CD4-positive, alpha-beta T cell treated with Interleukin-15 for 1 hour (primary cell): ENCODE results near the gene RAP1GAP2.

ENCODE experiments used
- DNase-seq: peaks from one replicate; pipeline ENCODE4 v3.0.0-alpha.2; 2020

Gene RAP1GAP2

GRCh38 chr17:3004150-3004801 lies 208.0 kb downstream of the RAP1GAP2 start:
- DNase-seq: peak; percentile 87

GRCh38 chr17:3004925-3005324 lies 208.7 kb downstream of the RAP1GAP2 start:
- DNase-seq: no peak

GRCh38 chr17:3005696-3006095 lies 209.5 kb downstream of the RAP1GAP2 start:
- DNase-seq: no peak

- no peak for DNase-seq
These were observed 210.6 kb downstream of the RAP1GAP2 start for GRCh38 chr17:3006801-3007200.

GRCh38 chr17:3007651-3008121 lies 211.4 kb downstream of the RAP1GAP2 start:
- DNase-seq: no peak

- no peak for DNase-seq
These were observed 212.4 kb downstream of the RAP1GAP2 start for GRCh38 chr17:3008336-3009288.

GRCh38 chr17:3009411-3009920 lies 213.2 kb downstream of the RAP1GAP2 start:
- no peak for DNase-seq

GRCh38 chr17:3011891-3012290 lies 215.7 kb downstream of the RAP1GAP2 start:
- DNase-seq: no peak

GRCh38 chr17:3012926-3013581 lies 216.8 kb downstream of the RAP1GAP2 start:
- peak; percentile 48 for DNase-seq

GRCh38 chr17:3015890-3016289 lies 219.7 kb downstream of the RAP1GAP2 start:
- DNase-seq: no peak

GRCh38 chr17:3017936-3018335 lies 221.7 kb downstream of the RAP1GAP2 start:
- no peak for DNase-seq

GRCh38 chr17:3019761-3020160 lies 223.5 kb downstream of the RAP1GAP2 start:
- DNase-seq: no peak

- DNase-seq: no peak
These were observed 224.1 kb downstream of the RAP1GAP2 start for GRCh38 chr17:3020381-3020780.

- no peak for DNase-seq
These were observed 226.0 kb downstream of the RAP1GAP2 start for GRCh38 chr17:3022197-3022596.

GRCh38 chr17:3024346-3024745 lies 228.1 kb downstream of the RAP1GAP2 start:
- DNase-seq: no peak

- no peak for DNase-seq
These were observed 229.3 kb downstream of the RAP1GAP2 start for GRCh38 chr17:3025421-3026124.

- no peak for DNase-seq
These were observed 230.1 kb downstream of the RAP1GAP2 start for GRCh38 chr17:3026125-3026855.

GRCh38 chr17:3026856-3027751 lies 230.9 kb downstream of the RAP1GAP2 start:
- no peak for DNase-seq

GRCh38 chr17:3027786-3028532 lies 231.7 kb downstream of the RAP1GAP2 start:
- DNase-seq: no peak
